ENCODE results near the gene FAM169A.
A peak's percentile ranks its signal among the peaks of the same experiment; 100 is the strongest.

DNA sequence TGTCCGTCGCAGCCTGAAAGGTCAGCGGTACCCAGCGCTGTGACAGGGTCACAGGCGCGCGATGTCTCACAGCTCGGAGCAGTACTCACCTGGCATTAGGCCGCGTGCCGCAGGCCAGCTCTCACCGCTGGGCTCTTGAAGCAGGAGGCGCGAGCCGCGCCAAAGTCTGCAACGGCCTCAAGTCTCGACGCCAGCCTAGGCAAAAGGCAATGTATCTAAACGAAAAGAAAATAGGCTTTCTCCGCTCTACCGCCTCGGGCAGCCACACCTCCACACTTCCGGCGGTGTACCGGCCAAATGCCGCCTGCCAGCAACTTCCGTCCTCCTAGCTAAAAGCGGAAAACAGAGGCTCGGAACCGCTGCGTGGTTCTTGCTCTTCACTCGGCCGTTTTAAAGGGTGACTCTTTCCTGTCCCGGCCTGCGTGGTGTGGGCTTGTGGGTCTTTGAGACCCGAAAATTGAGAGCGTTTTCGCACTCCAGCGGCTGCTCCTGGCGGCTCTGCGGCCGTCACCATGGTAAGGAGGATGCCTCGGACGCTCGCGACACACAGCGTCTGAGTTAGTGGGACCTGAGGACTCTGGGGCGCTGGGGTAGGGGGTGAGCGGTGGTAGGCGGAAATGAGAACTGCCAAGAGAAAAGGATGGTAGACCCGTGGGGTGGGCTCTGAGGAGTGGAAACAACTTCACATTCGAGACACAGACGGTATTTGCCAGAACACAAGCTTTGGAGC lies 99.2 kb downstream of the FAM169A start, which contains the start of the genes GFM2 and NSA2:
- TF ChIP-seq ELF4 (IDR thresholded peaks at IDR 0.05) (peak; percentile 75), BHLHE40 (IDR thresholded peaks at IDR 0.05; ENCODE audit: borderline replicate concordance) (no peak), TARDBP (IDR thresholded peaks at IDR 0.05) (no peak), FOXA1 (IDR thresholded peaks at IDR 0.05) (no peak)

Data from HEK293T (cell line).